GOT3 (cell line): ENCODE results near the gene COP1.

Experiments used
- DNase-seq: peaks from one replicate; lab custom pipeline; 2025; ENCODE audit warnings: mixed read lengths; lab: John Stamatoyannopoulos, UW

COP1 gene

DNA sequence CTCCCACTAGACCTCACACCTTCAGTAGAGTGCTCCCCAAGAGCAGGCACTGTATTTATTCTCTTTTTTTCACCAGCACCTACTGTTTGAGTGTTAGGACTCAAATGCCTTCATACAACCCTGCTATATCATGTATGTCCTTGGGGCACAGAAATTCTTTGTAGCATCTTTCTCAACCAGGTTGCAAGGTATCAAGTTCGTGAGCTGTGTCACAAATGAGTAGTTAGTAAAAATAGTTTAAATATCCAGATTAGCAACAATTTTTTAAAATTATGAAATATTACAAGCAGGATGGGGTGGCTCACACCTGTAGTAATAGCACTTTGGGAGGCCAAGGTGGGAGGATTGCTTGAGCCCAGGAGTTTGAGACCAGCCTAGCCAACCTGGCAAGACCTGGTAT is 311.1 kb downstream of the COP1 start:
- DNase-seq: no peak
